ENCODE measurements around the gene ZSCAN5C. TPM values are rescaled to one million over a fixed set of nuclear protein-coding genes. Genes with fewer than 3 reads are reported as not detected.
"Not testable (repeated sequence)": the region's sequence is repeated elsewhere in the genome, so short reads cannot be mapped to it uniquely, and the experiment has no call there.

ZSCAN5C gene
- total and polyA plus RNA-seq, 7 donors, result not detected

DNA sequence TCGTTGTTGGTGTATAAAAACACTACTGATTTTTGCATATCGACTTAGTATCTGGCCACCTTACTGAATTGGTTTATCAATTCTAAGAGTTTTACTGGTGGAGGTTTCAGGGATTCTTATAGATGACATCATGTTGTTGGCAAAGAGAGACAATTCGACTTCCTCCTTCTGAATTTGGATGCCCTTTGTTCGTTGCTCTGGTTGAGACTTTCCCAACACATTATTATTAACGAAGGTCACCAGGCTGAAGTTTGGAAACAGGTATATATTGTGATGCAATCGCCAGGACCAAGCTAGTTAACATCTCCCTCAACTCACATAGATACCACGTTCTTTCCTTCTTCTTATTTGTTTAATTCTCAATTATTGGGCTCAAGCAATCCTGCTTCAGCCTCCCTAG, 2.4 kb upstream of the ZSCAN5C start:
- intact Hi-C loops (cut with DNase I), result no loop called here
- Histone ChIP-seq H3K4me1 (no peaks in the 10 kb centered on the region), H3K4me3 (no peak overlapping the region), H3K36me3 (no peaks in the 10 kb centered on the region), H3K27me3 (no peaks in the 10 kb centered on the region), H3K9me3 (no peaks in the 10 kb centered on the region), H3K27ac (no peak overlapping the region)
- no peak for DNase-seq
- WGBS, 2 donors, result 54 to 73% methylated on average over 7 of the region's 7 CpGs
- TF ChIP-seq EP300 (IDR thresholded peaks at IDR 0.05) (no peak), POLR2AphosphoS5 (IDR thresholded peaks at IDR 0.05) (no peak), POLR2A (IDR thresholded peaks at IDR 0.05) (no peak)
- TF ChIP-seq, protein P1, sequence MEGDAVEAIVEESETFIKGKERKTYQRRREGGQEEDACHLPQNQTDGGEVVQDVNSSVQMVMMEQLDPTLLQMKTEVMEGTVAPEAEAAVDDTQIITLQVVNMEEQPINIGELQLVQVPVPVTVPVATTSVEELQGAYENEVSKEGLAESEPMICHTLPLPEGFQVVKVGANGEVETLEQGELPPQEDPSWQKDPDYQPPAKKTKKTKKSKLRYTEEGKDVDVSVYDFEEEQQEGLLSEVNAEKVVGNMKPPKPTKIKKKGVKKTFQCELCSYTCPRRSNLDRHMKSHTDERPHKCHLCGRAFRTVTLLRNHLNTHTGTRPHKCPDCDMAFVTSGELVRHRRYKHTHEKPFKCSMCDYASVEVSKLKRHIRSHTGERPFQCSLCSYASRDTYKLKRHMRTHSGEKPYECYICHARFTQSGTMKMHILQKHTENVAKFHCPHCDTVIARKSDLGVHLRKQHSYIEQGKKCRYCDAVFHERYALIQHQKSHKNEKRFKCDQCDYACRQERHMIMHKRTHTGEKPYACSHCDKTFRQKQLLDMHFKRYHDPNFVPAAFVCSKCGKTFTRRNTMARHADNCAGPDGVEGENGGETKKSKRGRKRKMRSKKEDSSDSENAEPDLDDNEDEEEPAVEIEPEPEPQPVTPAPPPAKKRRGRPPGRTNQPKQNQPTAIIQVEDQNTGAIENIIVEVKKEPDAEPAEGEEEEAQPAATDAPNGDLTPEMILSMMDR (IDR thresholded peaks at IDR 0.05), result no peak

DNA sequence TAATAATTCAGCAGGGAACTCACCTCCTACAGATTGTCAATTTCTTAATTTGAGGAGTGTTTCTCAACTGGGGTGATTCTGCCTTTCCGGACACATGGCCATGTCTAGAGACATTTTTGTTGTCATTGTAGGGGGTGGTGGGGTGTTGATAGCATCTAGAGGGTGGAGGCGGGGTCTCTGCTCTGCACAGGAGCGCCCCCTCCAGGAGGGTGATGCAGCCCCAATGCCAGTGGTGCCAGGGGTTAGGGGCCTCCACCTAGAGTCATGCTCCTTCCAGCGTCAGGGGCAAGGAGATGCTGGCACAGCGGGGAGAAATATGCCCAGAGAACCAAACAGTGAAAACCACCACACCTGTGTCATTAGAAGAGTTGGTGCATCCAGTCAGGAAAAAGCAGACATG, 5.5 kb downstream of the ZSCAN5C start:
- H3K36me3 ChIP-seq; H3K4me3 ChIP-seq; intact Hi-C loops (cut with DNase I); H3K27me3 ChIP-seq; H3K27ac ChIP-seq; H3K9me3 ChIP-seq; DNase-seq; H3K4me1 ChIP-seq: not testable (repeated sequence)
- WGBS, 2 donors, result 71 to 88% methylated on average over 5 of the region's 5 CpGs

DNA sequence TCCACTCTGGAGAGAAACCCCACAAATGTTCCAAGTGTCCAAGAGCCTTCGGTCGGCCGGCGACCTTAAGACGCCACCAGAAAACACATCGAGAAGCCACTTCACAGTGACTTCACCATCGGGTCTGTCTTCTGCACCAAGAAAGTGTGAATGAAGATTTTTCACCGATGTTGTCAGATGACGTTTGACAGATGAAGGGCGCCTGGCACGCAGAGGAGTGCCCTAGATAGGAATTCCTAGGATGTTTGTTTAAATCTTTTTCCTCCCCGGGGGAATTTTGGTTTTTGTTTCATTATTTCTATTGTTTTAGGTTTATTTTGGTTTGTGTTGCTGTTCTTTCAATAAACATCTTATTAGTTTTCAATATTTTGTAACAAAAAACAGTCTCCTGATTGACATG, 7.0 kb downstream of the ZSCAN5C start:
- H3K27ac ChIP-seq, result no peak overlapping the region
- intact Hi-C loops (cut with DNase I), result no loop called here

DNA sequence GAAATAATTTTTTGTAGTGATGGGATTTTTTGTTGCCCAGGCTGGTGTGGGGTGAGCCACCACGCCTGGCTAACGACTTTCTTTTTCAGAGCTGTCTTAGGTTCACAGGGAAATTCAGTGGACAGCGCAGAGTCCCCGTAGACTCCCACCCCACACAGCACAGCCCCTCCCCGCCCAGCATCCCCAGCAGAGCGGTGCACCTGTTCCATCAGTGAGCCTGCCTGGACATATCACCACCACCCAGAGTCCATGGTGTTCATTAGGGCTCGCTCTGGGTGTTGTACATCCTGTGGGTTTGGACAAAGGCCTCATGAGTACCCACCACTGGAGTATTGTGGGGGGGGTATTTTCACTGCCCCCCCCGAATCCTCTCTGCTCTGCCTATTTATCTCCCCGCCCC, 8.0 kb downstream of the ZSCAN5C start:
- H3K27ac ChIP-seq; H3K9me3 ChIP-seq; H3K36me3 ChIP-seq; H3K4me3 ChIP-seq; intact Hi-C loops (cut with DNase I); H3K4me1 ChIP-seq; H3K27me3 ChIP-seq; DNase-seq: not testable (repeated sequence)
- 90 to 94% methylated on average over 9 of the region's 9 CpGs for WGBS, 2 donors

More for the DNA sequence above, 7.0 kb downstream of the ZSCAN5C start:
- Histone ChIP-seq H3K9me3 (no peaks in the 10 kb centered on the region), H3K36me3 (no peaks in the 10 kb centered on the region), H3K4me3 (no peak overlapping the region), H3K4me1 (no peaks in the 10 kb centered on the region), H3K27me3 (peaks cover 0 to 4% (median 0%) of the 10 kb centered on the region in 3 donors)
- TF ChIP-seq POLR2A (IDR thresholded peaks at IDR 0.05) (no peak), EP300 (IDR thresholded peaks at IDR 0.05) (no peak)
- DNase-seq, result no peak
- WGBS, 2 donors, result 89 to 90% methylated on average over 12 of the region's 12 CpGs

DNA sequence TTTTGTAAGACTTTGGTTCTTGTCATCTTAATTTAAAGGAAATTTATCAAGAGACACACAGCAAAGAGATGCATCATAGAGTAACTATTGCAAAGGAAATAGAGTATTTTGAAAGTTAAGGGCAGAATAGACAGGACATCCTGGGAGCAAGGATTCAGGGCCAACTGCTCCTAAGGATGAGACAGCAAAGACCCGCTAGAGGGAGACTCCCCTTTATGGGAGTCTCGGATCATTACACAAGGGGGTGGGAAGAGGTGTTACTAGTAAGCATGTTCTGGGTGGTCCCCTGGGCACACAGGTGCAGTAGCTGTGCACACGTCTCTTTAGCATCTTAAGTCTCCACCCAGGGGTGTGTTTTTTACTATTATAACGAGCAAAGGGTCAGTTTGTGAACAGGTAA, 9.6 kb downstream of the ZSCAN5C start:
- DNase-seq, result no peak

DNA sequence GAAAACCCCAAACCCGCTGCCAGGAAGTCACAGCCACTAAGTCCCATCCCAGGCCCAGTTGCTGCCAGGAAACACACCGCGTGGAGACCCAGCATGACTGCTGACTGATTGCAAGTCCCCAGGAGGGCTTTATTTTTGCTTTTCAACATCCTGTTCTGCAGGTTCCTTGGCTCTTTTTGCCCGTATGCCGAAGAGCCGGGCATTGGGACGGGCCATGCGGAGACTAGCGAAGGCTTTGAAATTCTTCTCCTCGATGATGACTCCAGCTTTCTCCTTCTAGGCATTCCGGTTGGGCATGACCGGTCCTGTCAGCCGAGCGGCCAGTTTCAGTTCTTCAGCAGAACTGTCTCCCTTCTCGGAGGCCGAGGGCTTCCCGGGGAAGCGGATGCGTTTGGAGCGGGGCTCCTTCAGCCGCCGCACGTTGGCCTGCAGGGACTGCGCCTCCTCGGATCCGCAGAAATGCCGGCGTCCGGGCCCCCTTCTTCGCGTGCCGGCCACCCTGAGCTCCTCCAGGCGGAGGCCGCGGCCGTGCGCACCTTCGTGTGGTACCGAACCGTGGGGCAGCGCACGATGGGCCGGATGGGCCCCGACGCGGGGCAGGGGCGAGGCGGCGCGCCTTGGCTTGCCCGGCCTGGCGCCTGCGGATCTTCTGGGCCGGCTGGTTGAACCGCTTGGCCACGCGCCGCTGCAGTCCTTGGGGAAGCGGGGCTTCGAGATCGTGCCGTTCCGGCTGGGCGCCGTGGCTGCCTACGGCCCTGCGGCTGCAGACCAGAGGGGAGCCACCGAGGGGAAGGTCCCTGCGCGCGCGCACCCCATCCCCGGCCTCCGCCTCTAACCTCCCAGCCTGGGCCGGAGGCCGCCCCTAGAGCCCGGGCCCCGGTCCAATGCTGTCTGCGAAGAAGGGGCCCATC, 15.2 kb downstream of the ZSCAN5C start:
- Histone ChIP-seq H3K27me3 (peaks cover 0 to 21% (median 14%) of the 10 kb centered on the region in 3 donors), H3K27ac (no peak overlapping the region), H3K4me1 (peaks cover 0 to 11% (median 7%) of the 10 kb centered on the region in 4 donors), H3K9me3 (no peaks in the 10 kb centered on the region), H3K4me3 (peak overlapping the region in 3 of 4 donors; percentile 26 to 44 (median 41)), H3K36me3 (peaks cover 0 to 5% (median 0%) of the 10 kb centered on the region in 4 donors)
- TF ChIP-seq EP300 (IDR thresholded peaks at IDR 0.05) (no peak), POLR2AphosphoS5 (IDR thresholded peaks at IDR 0.05) (no peak), POLR2A (IDR thresholded peaks at IDR 0.05) (no peak)
- intact Hi-C loops (cut with DNase I), result no loop called here
- DNase-seq, result no peak
- 10 to 62% methylated on average over 79 of the region's 79 CpGs for WGBS, 2 donors

More for the DNA sequence above, 9.6 kb downstream of the ZSCAN5C start:
- intact Hi-C loops (cut with DNase I), result no loop called here
- H3K4me3 ChIP-seq, result no peak overlapping the region
- no peaks in the 10 kb centered on the region for H3K4me1 ChIP-seq
- H3K27me3 ChIP-seq, result peaks cover 0 to 9% (median 3%) of the 10 kb centered on the region in 3 donors
- TF ChIP-seq POLR2A (IDR thresholded peaks at IDR 0.05), result no peak
- TF ChIP-seq, protein P1 (IDR thresholded peaks at IDR 0.05), result no peak
- no peak for TF ChIP-seq POLR2AphosphoS5 (IDR thresholded peaks at IDR 0.05)
- no peak overlapping the region for H3K27ac ChIP-seq
- H3K36me3 ChIP-seq, result no peaks in the 10 kb centered on the region
- no peaks in the 10 kb centered on the region for H3K9me3 ChIP-seq
- 69 to 81% methylated on average over 4 of the region's 4 CpGs for WGBS, 2 donors
